ENCODE results near the gene RXRA. TPM values are rescaled to one million over a fixed set of nuclear protein-coding genes. Genes with fewer than 3 reads are reported as not detected.

The RXRA gene
- polyA plus RNA-seq, 1 of the 3 experiments (the other 2 are of a cell fraction) = 7.6 TPM

DNA sequence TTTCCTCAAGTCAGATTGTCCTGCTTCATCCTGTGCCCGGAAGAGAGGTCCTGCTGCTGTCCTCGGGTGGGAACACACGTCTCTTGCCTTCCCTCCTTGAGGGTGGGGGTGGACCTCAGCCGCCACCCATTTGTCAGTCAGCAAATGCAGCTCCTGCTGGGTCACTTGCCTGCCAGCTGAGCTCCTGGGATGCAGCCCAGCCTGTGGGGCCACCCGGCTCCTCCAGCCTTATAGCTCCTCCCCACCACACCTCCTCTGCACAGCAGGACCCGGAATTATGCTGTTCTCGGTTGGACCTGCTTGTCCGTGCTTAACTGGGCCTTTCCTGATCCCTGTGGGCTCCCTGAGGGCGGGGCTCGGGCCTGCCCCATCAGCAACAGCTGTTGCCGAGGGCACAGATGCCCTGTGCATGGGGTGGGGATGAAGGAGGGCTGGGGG is 52.7 kb downstream of the RXRA start:
- H3K9me2 ChIP-seq = no peaks in the 10 kb centered on the region
- DNase-seq = peak; percentile 58
- ChIA-PET CTCF (interaction anchor here (0.8 to 4.3 kb wide), 8 partner anchors 11 to 208 kb away, joined by 3 to 18 read pairs (median 3); no protein-coding TSS in a partner anchor), POLR2A (interaction anchor here (1.6 kb wide), 1 partner anchor 56 kb away, joined by 3 read pairs; no protein-coding TSS in a partner anchor)
- peaks cover 9 to 77% of the 10 kb centered on the region in 2 experiments; a peak in 3 of 4 replicates for H3K4me1 ChIP-seq (ENCODE audit: control insufficient read depth in 1 of 2, insufficient read depth in 2 of 2, low read depth in 1 of 2, low read length in 1 of 2)
- H3K4me3 ChIP-seq (ENCODE audit: low read depth in 2 of 2, low read length in 1 of 2) = no peak overlapping the region
- H3F3A ChIP-seq (replicated peaks; ENCODE audit: insufficient read depth) = no peaks in the 10 kb centered on the region
- no peak overlapping the region; a peak in 1 of 4 replicates for H3K27ac ChIP-seq (ENCODE audit: low read depth in 2 of 2, low read length in 1 of 2)
- H3K9ac ChIP-seq = no peak overlapping the region
- no peaks in the 10 kb centered on the region for H3K36me3 ChIP-seq (replicated peaks in 1 of 2; ENCODE audit: control insufficient read depth in 1 of 2, insufficient read depth in 2 of 2, low read length in 1 of 2)
- no peak overlapping the region for H3K4me2 ChIP-seq
- peaks cover 28% of the 10 kb centered on the region; the same call in 1 of the 2 replicates for H3K79me2 ChIP-seq (ENCODE audit: insufficient read depth)
- 73% methylated on average over 9 of the region's 11 CpGs for WGBS (ENCODE audit: low lambda C conversion rate)
- H2AFZ ChIP-seq (ENCODE audit: low read depth) = no peak overlapping the region
- no peak for TF ChIP-seq NRF1 (IDR thresholded peaks at IDR 0.05; ENCODE audit: low read depth, low read length)
- TF ChIP-seq, protein P1, sequence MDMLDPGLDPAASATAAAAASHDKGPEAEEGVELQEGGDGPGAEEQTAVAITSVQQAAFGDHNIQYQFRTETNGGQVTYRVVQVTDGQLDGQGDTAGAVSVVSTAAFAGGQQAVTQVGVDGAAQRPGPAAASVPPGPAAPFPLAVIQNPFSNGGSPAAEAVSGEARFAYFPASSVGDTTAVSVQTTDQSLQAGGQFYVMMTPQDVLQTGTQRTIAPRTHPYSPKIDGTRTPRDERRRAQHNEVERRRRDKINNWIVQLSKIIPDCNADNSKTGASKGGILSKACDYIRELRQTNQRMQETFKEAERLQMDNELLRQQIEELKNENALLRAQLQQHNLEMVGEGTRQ (IDR thresholded peaks at IDR 0.05; ENCODE audit: borderline replicate concordance, low read depth, low read length) = no peak
- no peak for TF ChIP-seq EP300 (IDR thresholded peaks at IDR 0.05; ENCODE audit: borderline replicate concordance in 1 of 2, low read depth in 1 of 2, low read length in 1 of 2)
- H3K9me3 ChIP-seq = no peaks in the 10 kb centered on the region
- H4K20me1 ChIP-seq (ENCODE audit: insufficient read depth) = peaks cover 98% of the 10 kb centered on the region
- H3K27me3 ChIP-seq (ENCODE audit: insufficient read depth) = no peaks in the 10 kb centered on the region

DNA sequence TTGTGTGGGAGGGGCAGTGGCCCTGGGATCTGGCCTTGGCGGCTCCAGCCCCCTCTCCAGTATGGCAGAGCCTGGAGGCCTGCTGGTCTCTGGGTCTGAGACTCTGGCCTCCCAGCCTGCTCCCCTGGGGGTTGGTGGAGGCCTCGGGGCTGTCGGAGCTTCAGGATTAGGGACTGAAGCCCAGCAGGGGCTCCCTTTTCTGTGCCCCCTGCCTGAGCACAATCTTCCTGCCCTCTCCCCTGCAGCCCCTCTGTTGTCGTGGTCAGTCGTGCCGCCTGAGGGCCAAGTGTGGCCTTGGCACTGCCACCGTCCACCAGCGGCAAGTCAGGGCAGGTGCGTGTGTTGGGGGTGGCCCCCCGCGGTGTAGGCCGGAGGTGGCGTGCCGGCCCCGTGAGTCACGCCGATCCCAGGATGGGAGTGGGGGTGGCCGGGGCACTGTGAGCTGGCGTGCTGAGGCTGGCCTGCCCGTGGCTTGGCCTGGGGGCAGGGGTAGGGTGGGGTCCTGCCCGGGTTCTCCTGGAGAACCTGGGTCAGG is 53.6 kb downstream of the RXRA start:
- DNase-seq = no peak
- Histone ChIP-seq H2AFZ (ENCODE audit: low read depth) (no peak overlapping the region), H3K9me3 (no peaks in the 10 kb centered on the region), H3K79me2 (ENCODE audit: insufficient read depth) (peaks cover 24% of the 10 kb centered on the region; the same call in 1 of the 2 replicates), H3K36me3 (replicated peaks in 1 of 2; ENCODE audit: control insufficient read depth in 1 of 2, insufficient read depth in 2 of 2, low read length in 1 of 2) (no peaks in the 10 kb centered on the region), H3K9ac (no peak overlapping the region), H3K4me3 (ENCODE audit: low read depth in 2 of 2, low read length in 1 of 2) (no peak overlapping the region), H4K20me1 (ENCODE audit: insufficient read depth) (peaks cover 98% of the 10 kb centered on the region), H3K9me2 (no peaks in the 10 kb centered on the region), H3K27me3 (ENCODE audit: insufficient read depth) (no peaks in the 10 kb centered on the region), H3K27ac (ENCODE audit: low read depth in 2 of 2, low read length in 1 of 2) (no peak overlapping the region), H3K4me2 (no peak overlapping the region), H3F3A (replicated peaks; ENCODE audit: insufficient read depth) (no peaks in the 10 kb centered on the region), H3K4me1 (ENCODE audit: control insufficient read depth in 1 of 2, insufficient read depth in 2 of 2, low read depth in 1 of 2, low read length in 1 of 2) (peaks cover 9 to 77% of the 10 kb centered on the region in 2 experiments; a peak in 3 of 4 replicates)
- no peak for TF ChIP-seq RCOR1 (IDR thresholded peaks at IDR 0.05; ENCODE audit: low read length)
- TF ChIP-seq GATA2 (CRISPR knock-in tag; IDR thresholded peaks at IDR 0.05) = no peak
- TF ChIP-seq, protein P2, sequence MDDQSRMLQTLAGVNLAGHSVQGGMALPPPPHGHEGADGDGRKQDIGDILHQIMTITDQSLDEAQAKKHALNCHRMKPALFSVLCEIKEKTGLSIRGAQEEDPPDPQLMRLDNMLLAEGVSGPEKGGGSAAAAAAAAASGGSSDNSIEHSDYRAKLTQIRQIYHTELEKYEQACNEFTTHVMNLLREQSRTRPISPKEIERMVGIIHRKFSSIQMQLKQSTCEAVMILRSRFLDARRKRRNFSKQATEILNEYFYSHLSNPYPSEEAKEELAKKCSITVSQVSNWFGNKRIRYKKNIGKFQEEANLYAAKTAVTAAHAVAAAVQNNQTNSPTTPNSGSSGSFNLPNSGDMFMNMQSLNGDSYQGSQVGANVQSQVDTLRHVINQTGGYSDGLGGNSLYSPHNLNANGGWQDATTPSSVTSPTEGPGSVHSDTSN (IDR thresholded peaks at IDR 0.05) = no peak
- no peak for TF ChIP-seq SIN3A (IDR thresholded peaks at IDR 0.05; ENCODE audit: borderline replicate concordance, low read depth, low read length)
- no peak for TF ChIP-seq EZH2phosphoT487 (IDR thresholded peaks at IDR 0.05; ENCODE audit: borderline replicate concordance, low read depth)
- no peak for TF ChIP-seq ELF1 (IDR thresholded peaks at IDR 0.05)
- TF ChIP-seq, protein P1 (IDR thresholded peaks at IDR 0.05; ENCODE audit: borderline replicate concordance, low read depth, low read length) = no peak
- TF ChIP-seq JUND (IDR thresholded peaks at IDR 0.05) = no peak
- TF ChIP-seq MXI1 (IDR thresholded peaks at IDR 0.05; ENCODE audit: low read depth, low read length) = no peak
- TF ChIP-seq FOXJ3 (CRISPR knock-in tag; IDR thresholded peaks at IDR 0.05) = no peak
- no peak for TF ChIP-seq NFIC (IDR thresholded peaks at IDR 0.05; ENCODE audit: borderline replicate concordance)
- TF ChIP-seq RAD21 (IDR thresholded peaks at IDR 0.05; ENCODE audit: low read length) = no peak
- TF ChIP-seq GABPA (IDR thresholded peaks at IDR 0.05; ENCODE audit: low read depth) = no peak
- no peak for TF ChIP-seq RXRA (IDR thresholded peaks at IDR 0.05; ENCODE audit: borderline replicate concordance, low read depth)
- no peak for TF ChIP-seq CHD2 (IDR thresholded peaks at IDR 0.05; ENCODE audit: low read length, partially characterized antibody)
- TF ChIP-seq POLR2AphosphoS5 (IDR thresholded peaks at IDR 0.05; ENCODE audit: low read depth, low read length) = no peak
- no peak for TF ChIP-seq TAF1 (IDR thresholded peaks at IDR 0.05; ENCODE audit: borderline replicate concordance, low read depth, low read length)
- POLR2A ChIA-PET = no interaction called here
- 77% methylated on average over 9 of the region's 21 CpGs for WGBS (ENCODE audit: low lambda C conversion rate)
- CTCF ChIA-PET = interaction anchor here (1.1 to 4.3 kb wide), 4 partner anchors 13 to 209 kb away, joined by 3 to 18 read pairs (median 8); no protein-coding TSS in a partner anchor
